VCaP (cell line): ENCODE results near the gene PAPPA2.

Source experiments
- H3K27ac ChIP-seq: fragments of 450-650 bp; 2 replicates; pipeline ENCODE4 v1.5.1; 2017
- TF ChIP-seq, protein P1 (sequence below): fragments of 450-650 bp; conservative IDR thresholded peaks from 2 replicates; pipeline ENCODE4 v1.5.1; 2017; ENCODE audit warnings: mild to moderate bottlenecking, moderate library complexity

The PAPPA2 gene

DNA sequence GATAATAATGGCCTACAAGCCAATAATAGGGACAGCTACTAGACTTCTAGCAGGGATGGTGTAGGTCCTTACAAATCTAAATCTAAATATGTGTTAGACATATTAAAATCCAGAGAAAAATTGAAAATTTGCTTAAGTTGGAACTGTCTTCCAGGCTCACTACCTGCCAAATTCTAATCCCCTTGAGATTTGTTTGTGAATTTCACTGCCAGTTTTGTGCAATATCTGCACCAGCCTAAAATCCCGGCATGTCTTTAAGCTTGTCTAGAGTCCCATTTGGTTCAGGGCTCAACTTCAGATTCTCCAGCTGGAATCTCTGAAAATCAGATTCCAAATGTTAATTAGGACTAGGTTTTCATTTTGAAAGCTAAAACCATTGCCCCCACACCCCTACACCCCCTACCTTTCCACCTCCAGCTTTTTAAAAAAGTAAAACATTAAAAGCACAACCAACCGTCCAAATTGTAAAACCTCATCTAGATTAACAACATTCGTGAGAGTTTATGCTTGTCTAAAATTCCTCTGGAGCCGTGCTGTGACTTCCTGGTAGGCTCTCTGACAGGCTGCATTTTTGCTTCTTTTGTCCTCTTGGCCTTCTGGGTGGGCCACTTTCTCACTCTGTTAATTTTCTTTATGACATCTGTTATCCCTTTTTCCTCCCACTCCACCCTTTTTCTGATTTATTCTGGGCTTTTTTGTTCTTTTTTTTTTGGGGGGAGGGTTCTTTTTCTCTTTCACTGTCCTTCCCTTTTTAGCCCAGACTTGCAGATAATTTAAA lies 348.7 kb downstream of the PAPPA2 start:
- TF ChIP-seq, protein P1, sequence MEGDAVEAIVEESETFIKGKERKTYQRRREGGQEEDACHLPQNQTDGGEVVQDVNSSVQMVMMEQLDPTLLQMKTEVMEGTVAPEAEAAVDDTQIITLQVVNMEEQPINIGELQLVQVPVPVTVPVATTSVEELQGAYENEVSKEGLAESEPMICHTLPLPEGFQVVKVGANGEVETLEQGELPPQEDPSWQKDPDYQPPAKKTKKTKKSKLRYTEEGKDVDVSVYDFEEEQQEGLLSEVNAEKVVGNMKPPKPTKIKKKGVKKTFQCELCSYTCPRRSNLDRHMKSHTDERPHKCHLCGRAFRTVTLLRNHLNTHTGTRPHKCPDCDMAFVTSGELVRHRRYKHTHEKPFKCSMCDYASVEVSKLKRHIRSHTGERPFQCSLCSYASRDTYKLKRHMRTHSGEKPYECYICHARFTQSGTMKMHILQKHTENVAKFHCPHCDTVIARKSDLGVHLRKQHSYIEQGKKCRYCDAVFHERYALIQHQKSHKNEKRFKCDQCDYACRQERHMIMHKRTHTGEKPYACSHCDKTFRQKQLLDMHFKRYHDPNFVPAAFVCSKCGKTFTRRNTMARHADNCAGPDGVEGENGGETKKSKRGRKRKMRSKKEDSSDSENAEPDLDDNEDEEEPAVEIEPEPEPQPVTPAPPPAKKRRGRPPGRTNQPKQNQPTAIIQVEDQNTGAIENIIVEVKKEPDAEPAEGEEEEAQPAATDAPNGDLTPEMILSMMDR: no peak
- H3K27ac ChIP-seq: no peak overlapping the region

DNA sequence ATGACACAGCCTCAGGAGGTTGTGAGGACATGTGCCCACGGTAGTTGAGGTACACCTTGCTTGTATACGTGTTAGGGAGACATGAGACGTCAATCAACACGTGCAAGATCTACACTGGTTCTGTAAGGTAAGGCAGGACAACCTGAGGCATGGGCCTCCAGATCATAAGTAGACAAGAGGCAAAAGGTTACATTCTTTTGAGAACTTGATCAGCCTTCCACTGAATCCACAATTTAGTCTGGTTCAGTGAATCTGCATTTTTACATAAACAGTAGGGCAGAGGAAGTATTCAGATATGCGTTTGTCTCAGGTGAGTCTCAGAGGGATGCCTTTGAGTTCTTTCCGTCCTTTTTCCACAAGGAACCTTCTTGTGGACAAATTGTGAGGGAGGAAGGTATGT lies 352.6 kb downstream of the PAPPA2 start:
- TF ChIP-seq, protein P1: no peak
- H3K27ac ChIP-seq: no peak overlapping the region

DNA sequence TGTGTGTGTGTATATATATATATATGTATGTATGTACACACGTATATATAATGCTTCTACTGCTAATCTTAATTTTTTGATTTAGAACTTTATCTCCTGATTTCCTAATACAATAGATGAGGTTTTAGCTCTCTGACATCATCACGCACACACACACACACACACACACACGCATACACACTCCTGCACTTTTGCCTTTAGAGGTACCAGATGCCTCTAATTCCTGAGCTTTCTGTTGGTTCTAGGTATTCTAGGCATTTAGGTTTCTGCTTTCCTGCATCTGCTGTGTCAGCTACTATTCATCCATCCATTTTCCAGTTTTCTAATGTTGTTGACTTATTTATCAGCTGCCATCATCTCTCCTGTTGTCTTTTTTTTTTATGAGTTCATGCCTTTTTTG lies 353.3 kb downstream of the PAPPA2 start:
- H3K27ac ChIP-seq: no peak overlapping the region
- TF ChIP-seq, protein P1: no peak

- H3K27ac ChIP-seq: no peak overlapping the region
- TF ChIP-seq, protein P1: no peak
Measured at GRCh38 chr1:176820391-176821031, 357.5 kb downstream of the PAPPA2 start.

- TF ChIP-seq, protein P1: no peak
- no peak overlapping the region for H3K27ac ChIP-seq
Measured at GRCh38 chr1:176826265-176826664, 363.3 kb downstream of the PAPPA2 start.

- H3K27ac ChIP-seq: no peak overlapping the region
- TF ChIP-seq, protein P1: no peak
Measured at GRCh38 chr1:176829261-176829660, 366.3 kb downstream of the PAPPA2 start.

GRCh38 chr1:176831150-176831549 lies 368.2 kb downstream of the PAPPA2 start:
- H3K27ac ChIP-seq: no peak overlapping the region
- TF ChIP-seq, protein P1: no peak
